A549 (cell line): ENCODE results near the gene TMIGD2.

Experiments used
- CTCF ChIP-seq: fragments of >200 bp; sonication (Bioruptor Twin); formaldehyde crosslinking; IDR thresholded peaks from 3 replicates; pipeline ENCODE4 v1.5.1; 2016
- EHMT2 ChIP-seq: fragments of 200-600 bp; sonication (generic); IDR thresholded peaks from 2 replicates; pipeline ENCODE4 v1.6.1; 2016; ENCODE audit warnings: antibody characterized with exemption, low read depth, mild to moderate bottlenecking, moderate library complexity
- EP300 ChIP-seq, 2 experiments: fragments of >200 bp; sonication (Bioruptor Twin); formaldehyde crosslinking; IDR thresholded peaks; 2 replicates in 1 of 2; 3 replicates in 1 of 2; pipeline ENCODE4 v1.6.1; 2016 to 2017
- HOXB13 ChIP-seq: fragments of 250-450 bp; sonication (Bioruptor Pico); IDR thresholded peaks from 2 replicates; pipeline ENCODE4 v1.5.0; 2020; ENCODE audit warnings: low read depth, mild to moderate bottlenecking, moderate library complexity
- KDM1A ChIP-seq: fragments of 200-600 bp; sonication (generic); IDR thresholded peaks from 2 replicates; pipeline ENCODE4 v1.6.1; 2016; ENCODE audit warnings: low read depth, mild to moderate bottlenecking
- RNF2 ChIP-seq: fragments of 200-600 bp; sonication (generic); IDR thresholded peaks from 2 replicates; pipeline ENCODE4 v1.6.1; 2016; ENCODE audit warnings: low read depth, mild to moderate bottlenecking, antibody characterized with exemption, moderate library complexity, borderline replicate concordance
- USF2 ChIP-seq: fragments of 450-650 bp; IDR thresholded peaks from 2 replicates; pipeline ENCODE4 v1.6.1; 2014; ENCODE audit warnings: antibody characterized with exemption

DNA sequence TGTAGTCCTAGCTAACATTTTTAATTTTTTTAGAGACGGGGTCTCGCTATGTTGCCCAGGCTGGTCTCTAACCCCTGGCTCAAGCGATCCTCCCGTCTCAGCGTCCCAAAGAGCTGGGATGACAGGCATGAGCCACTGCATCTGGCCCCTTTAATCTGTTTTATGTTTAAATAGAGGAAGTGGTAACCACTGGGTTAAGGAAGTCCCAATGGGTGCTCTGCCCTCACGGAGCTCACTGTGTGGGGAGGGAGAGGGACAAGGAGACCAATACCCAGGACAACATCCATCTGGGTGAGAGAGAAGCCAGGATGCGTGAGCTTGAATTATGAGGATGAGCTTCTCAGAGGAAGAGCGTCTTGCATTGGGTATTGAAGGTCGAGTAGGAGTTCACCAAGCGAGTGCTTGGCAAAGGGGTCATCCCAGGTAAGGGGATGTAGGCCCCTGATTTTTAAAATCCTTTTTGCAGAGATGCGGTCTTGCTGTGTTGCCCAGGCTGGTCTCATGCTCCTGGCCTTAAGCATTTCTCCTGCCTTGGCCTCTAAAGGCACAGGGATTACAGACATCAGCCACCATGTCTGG, 41.5 kb downstream of the TMIGD2 start:
- no peak for TF ChIP-seq KDM1A
- TF ChIP-seq CTCF = no peak
- no peak for TF ChIP-seq HOXB13 (CRISPR knock-in tag)
- no peak for TF ChIP-seq RNF2
- no peak for TF ChIP-seq EP300 (IDR thresholded peaks at IDR 0.05)
- TF ChIP-seq EHMT2 = no peak
- TF ChIP-seq USF2 = no peak
